SK-MEL-5 (cell line): Measurements from ENCODE around the gene ARL15. TPM values are rescaled to one million over a fixed set of nuclear protein-coding genes. Genes with fewer than 3 reads are reported as not detected.
A peak's percentile ranks its signal among the peaks of the same experiment; 100 is the strongest.
"Not testable (repeated sequence)": the region's sequence is repeated elsewhere in the genome, so short reads cannot be mapped to it uniquely, and the experiment has no call there.

Experiments used
- DNase-seq: peaks from one replicate; pipeline ENCODE4 v3.0.0-alpha.2; 2016; ENCODE audit warnings: low read depth, low spot score
- in situ Hi-C: cut with HindIII; loops from 2 replicates; pipeline ENCODE4 v1.10.0; 2016; ENCODE audit warnings: low sequenced_read_pairs, high pct_unique_total_duplicates, low pct_unique_long_range_greater_than_20kb
- total RNA-seq: library from RNA; depleted of rRNA; stranded (reverse); fragments of >200 nt; shearing (Covaris generic); gene quantifications from 2 replicates; pipeline ENCODE4 v1.2.3, GENCODE V29; 2014

The ARL15 gene
- total RNA-seq, 1 experiment from 2014 or later: 14.9 TPM

DNA sequence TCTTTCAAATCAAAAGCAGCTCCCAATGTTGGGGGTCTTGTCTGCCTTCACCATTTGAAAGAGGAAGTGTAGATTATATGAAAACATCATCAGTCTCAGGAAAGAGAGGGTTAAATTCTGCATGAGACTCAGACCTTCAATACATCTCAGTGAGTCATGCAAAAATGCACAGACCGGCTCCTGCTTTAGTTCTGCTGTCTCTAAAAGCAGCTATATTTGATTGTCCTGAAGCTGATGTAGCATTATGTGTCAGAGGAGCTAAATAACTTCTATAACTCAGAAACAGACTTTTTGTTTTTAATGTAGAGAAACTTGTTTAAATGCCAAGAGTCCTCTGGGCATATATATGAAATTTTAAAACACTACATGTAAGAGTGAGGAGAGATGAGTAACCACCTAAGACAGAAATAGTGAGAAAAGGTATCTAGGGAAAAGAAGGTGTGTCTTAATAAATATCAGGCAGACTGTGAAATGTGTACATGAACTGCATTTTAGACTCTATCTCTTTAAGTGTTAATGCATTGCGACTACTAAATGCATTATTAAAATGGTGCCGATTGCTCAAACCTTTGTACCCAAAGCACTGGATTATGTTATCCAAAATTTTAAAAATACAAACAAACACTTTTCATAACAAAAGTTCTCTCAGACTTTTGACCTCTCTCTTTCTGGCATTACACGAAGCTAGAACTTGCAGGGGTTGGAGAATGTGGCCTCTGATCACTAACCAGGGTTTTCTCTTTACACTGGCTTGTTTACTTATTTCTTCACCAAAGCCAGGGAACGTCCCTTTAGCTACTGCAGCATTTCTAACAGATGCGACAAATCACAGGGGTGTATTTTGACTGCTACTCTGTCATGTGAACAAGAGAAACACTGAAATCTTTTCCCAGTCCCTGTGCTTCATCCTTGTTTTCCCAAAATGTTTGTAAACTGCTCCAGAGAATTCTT lies 302.3 kb downstream of the ARL15 start:
- no peak for DNase-seq
- in situ Hi-C loops: no loop called here

DNA sequence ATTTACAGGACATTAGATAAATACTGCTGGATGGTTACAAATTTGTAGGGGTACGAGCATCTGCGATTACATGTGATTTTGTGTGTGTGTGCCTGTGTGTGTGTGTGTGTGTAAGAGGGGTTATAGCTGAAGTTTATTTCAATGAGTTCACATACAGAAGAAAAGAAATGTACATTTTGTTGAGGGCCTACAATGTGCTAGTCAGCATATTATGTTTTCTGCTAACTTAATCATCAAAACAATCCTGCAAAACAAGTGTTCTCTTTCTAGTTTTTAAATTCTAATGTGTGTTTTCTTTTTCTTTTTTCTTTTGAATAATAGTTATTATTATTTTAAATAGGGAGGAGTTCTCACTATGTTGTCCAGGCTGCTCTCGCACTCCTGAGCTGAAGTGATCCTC lies 305.7 kb downstream of the ARL15 start:
- in situ Hi-C loops: no loop called here
- no peak for DNase-seq

DNA sequence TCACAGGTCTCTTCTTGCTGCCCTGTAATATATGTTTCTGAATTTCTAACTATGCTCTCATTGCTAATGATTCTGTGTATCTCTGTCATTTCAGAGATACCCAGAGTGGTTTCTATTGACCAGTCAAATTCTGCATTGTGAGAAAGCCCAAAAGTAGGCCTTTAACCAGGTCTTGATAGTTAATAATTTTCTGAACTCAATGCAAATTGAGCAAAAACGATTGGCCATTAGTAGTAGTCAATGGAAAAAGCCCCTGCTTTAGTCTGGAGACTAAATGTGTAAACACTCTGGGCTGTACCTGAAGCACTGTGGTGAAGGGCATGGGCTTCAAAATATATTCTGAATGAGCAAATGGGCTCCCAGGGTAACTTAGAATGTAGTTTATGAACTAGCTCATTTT lies 307.6 kb downstream of the ARL15 start:
- in situ Hi-C loops: no loop called here
- no peak for DNase-seq

DNA sequence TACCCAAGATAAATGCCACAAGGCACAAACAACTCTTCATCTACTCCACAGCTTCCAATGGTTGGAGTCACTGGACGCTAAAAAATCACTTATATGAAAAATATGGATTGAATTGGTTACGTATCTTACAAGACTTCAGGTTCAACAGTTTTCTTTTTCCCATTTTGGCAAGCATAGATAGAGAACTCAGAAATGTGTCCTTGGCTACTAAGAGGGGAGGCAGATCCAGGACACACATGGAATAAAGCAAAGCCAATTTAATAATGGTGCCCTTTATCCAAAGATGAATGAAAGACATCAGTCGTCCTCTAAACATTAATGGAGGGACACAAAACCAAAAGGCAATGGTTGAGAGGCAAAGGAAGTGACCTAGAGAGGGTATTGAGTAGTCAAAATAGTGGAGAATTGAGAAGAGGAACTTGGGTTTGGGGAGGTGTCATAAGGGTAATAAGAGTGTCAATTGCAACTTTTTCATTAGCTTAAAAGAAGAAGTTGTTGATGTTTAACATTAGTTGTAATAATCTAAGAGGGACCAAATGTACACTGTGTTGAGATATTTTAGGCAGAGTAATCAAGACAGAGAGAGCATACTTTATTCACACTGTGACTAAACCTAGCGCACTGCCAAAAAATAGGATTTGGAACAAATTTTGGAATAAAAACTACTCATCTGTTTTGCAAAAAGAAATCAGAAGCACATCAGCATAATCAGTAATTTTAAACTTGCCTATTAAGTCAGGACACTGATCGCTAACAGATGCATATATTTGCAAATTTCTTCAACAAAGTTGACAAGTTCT lies 308.2 kb downstream of the ARL15 start:
- in situ Hi-C loops: no loop called here
- DNase-seq: no peak

DNA sequence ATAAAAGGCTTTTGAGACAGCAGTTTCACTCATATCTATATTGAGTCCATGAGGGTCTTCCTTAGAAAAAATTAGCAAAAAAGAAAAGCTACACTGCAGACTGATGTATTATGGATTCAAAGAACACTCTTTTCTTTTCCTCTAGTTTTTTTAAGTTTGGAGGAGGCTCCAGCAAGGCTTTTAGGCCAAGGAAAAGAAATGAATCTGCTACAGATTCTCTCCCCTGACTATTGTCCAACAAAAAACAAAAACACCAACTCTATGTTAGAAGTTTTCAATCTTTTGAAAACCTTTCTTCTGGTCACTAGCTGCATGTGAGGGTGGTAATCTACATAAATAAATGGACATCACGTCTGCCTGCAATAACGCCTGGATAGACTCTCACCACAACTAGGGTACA lies 310.4 kb downstream of the ARL15 start:
- no peak for DNase-seq
- in situ Hi-C loops: no loop called here

DNA sequence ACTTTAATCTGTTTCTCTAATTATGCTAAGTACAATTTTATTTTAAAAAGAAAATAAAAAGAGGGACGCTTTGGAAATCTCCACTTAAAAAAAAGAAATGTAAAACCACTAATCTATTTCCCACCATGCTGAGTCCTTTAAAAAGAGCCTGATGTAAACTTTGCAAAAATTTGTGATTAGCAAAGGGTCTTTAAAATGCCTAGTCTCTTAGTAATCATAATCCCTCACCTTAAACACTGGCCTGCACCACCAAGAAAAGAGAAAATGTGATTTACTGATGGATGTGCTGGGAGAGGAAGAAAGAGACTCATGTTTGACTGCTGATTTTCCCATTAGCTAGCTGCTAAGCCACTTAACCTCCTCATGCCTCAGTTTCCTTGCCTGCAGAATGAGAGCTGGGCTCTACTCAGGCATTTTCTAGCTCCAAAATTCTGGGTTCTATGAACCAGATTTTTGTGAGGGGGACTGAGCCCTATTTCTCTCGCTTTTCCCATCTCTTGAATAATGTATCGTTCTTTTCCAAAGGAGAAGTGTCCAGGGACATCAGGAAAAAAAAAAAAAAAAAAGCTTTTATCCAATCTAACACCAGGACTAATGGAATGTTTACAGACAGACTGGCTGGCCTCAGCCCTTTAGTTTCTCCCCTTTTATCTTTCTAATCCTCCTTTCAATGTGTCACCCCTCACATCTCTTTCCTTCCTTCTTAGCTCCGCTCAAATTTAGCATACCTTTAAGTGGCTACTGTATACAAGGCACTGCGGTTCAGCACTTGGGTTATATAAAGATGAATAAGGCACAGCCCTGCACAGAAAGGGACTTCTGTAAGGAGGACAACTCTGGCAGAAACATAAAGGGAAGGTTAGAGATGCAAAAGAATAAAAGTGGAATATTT lies 312.4 kb downstream of the ARL15 start:
- in situ Hi-C loops: no loop called here
- DNase-seq: no peak

DNA sequence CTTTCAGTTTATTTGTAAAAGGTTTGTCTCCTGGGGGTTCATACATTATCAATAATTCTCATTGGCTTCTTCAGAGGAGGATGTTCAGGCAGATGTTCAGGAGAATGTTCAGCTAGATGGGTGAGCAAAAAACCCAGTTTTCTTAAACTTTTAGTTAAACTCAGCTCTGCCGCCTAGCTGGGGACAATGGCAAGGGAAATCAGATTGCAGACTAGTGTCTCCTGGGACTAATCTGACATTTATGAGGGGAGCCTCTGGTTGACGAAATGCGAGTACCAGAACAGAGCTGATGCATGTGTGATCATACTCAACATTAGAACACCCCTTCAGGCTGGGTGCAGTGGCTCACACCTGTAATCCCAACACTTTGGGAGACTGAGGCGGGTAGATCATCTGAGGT lies 314.4 kb downstream of the ARL15 start:
- no peak for DNase-seq
- in situ Hi-C loops: no loop called here

DNA sequence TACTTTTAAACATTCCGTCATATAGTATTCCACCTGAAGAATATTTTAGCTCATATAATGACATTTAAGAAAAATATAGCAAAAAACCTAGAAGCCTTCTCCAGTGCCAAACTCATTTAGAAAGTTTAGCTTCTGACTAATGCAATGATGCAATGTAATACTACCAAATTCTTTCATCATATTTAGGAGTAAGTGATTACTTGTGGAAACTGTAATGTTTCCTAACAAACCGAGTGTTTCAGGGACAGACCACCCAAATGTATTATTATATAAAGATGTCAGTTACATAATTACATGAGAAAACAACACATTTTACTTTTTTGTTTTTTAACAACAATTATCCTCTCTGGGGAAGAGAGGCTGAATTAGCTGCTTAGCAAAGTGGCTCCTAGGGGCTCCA lies 316.2 kb downstream of the ARL15 start:
- in situ Hi-C loops: no loop called here
- DNase-seq: no peak

DNA sequence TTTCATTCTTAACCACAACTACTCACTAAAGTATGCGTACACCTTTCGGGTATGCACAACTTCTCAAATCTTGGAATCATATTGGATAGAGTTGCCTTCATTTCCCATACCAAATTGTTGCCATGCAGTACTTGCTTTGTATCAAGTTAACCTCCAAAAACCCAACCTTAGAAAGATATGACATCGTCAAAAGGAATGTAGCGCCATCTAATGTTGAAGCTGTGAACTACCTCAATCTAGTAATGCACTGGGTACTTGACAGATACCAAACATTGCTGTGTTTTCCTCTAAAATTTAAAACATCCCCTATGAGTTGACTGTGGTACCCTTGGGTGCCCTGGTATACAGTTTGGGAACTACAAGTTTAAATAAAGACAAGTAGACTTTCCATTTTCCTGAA lies 318.4 kb downstream of the ARL15 start:
- DNase-seq: peak; percentile 68
- in situ Hi-C loops: no loop called here

DNA sequence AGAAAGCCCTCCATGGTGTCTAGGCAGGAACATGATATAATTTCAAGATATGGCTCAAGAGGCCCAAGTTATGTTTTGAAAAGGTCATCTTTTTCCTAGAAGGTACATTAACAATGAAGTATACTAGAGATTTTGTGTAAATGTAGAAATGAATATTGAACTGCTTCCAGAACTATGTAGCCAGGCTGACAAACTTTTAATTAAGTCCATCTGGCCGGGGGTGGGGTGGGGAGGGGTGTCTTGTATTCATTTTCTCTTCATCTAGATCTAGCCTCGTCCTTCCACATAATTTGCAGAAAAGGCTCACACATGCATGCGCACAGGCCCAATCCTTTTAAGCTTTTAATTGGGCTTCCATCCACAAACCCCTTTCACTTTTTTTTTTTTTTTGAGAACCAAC lies 323.3 kb downstream of the ARL15 start:
- in situ Hi-C loops: no loop called here
- DNase-seq: no peak

DNA sequence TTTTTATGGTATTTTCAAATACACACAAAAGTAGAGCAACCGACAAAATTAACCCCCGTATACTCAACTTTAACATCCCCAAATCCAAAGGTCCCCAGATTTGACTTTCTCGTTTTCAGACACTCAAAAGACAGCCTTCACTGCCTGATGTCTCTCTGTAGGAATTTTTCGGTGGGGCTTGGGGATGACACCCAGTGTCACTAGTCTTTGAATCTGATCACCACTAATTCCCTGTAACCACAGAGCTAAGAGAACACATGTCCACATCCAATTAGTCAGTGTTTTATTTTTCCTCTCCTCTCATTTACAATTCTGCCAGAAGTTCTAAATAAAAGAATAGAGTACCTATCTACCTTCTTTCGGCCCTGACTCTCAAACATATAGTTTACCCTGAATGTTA lies 324.6 kb downstream of the ARL15 start:
- in situ Hi-C loops: no loop called here

DNA sequence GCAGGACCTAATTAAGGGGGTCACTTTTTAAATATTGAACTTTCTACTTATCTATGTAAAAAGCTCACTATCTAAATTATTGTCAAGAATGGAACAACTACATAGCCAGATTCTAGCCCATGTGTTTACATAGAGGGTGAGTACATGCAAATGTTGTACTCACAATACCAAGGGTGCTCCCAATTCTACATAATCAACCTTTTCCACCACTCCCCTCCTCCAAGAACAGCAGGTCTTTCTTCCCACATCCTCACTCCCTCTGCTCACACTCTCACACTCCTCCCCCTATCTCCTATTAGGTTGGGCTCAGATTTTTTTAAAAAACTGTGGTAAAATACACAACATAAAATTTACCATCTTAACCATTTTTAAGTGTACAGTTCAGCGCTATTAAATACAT lies 325.4 kb downstream of the ARL15 start:
- DNase-seq: no peak
- in situ Hi-C loops: no loop called here

More for the DNA sequence above, 324.6 kb downstream of the ARL15 start:
- DNase-seq: no peak

DNA sequence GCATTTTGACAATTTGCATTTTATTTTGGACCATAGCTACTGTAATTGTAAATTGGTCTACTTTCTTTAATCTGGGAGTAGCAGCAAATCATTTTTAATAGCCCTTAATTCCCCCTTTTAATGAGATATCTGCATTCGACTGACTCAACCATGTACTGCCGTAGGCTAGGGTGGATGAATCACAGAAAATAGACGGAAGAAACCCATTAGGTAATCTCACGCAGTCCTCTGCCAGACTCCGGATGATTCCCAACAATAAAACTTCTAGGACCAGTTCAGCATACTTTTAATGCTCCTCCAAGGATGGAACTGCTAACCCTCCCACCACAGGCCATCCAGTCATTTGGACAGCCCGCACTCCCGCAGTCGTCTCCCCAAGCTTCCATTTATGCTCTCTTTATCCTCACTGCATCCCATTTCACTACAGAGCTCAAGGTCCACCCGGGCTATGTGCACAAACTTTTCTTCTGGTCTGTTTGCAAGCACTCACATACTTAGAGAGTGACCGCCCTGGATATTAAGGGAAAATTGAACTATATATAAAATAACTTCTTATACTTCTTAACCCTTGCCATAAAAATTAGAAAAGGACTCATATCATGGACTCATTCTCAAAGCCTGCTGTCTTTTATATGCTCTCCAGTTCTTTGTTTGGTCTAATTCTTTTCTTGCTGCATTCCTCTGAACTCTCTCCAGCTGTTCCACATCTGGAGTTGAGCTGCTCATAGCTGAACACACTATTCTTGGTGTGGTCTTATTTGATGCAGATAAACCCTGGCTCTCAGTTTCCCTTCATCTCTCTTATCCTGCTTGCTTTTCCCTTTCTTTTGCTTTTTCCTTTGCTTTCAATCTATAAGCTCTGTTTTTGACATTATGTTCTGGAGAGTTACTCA lies 326.6 kb downstream of the ARL15 start:
- DNase-seq: no peak
- in situ Hi-C loops: no loop called here

DNA sequence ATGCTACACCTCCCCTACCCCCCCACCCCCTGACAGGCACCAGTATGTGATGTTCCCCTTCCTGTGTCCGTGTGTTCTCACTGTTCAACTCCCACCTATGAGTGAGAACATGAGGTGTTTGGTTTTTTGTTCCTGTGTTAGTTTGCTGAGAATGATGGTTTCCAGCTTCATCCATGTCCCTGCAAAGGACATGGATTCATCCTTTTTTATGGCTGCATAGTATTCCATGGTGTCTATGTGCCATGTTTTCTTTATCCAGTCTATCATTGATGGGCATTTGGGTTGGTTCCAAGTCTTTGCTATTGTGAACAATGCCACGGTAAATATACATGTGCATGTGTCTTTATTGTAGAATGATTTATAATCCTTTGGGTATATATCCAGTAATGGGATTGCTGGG lies 328.1 kb downstream of the ARL15 start:
- DNase-seq, in situ Hi-C loops: not testable (repeated sequence)

DNA sequence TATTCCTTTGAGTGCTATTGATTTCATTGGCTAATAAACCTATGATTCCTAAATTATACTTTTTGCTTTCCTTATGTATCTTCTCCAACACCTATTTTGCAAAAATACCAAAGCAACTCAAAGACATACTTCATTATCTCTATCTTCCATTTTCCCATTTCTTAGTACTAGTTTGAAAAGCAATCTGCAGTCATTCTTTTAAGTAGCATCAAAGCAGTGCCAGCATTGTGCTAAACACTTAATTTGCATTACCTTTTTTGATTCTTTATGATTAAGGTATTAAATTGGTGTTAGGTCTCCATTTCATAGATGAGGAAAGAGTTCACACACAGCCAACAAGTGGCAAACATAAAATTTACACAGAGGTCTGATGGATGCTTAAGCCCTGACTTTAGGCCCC lies 330.3 kb downstream of the ARL15 start:
- in situ Hi-C loops: no loop called here
- DNase-seq: no peak

DNA sequence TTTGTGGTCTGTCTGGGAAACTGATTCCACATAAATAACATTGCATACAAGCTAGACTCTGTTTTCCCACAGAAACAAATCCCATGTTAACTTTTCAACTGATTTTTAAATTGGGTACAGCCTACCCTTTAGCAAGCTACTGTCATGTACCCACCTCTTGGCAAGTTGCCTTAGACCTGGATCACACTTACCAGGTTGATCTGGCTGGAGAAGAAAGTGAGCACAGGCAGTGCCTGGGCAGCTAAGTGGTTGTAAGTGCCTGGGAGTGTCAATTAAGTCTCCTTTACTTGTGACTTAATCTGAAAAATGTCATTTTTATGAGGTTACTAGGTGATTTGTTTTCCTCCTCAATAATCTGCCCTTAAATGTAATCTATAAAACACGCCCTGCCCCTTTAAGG lies 336.4 kb downstream of the ARL15 start:
- DNase-seq: no peak
- in situ Hi-C loops: no loop called here

DNA sequence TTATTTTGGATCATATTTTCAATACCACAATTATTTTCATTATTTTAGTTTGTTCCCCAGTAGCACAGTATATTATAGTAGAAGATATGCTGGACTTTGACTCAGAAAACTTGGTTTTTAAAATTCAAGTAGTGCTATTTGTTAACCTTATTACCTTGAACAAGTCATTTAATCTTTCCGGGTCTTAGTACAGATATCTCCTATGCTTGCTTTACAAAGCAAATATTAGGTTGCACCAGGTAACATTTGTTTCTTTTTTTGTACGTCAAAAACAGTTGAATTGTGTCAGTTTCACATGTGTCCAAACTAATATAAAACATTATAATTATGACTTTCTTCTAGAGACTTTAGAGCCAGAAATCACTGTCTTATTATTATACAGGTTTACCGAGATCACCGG lies 338.1 kb downstream of the ARL15 start:
- DNase-seq: no peak
- in situ Hi-C loops: no loop called here
